C4-2B (cell line): ENCODE results near the gene GADD45B.
"Not testable (repeated sequence)": the region's sequence is repeated elsewhere in the genome, so short reads cannot be mapped to it uniquely, and the experiment has no call there.

Experiments
- H3K27ac ChIP-seq: fragments of 450-650 bp; 2 replicates; pipeline ENCODE4 v1.5.1; 2017
- ZFX ChIP-seq: fragments of 450-650 bp; IDR thresholded peaks from 2 replicates; pipeline ENCODE4 v1.6.1; 2017
- TF ChIP-seq, protein P1 (sequence below): fragments of 450-650 bp; conservative IDR thresholded peaks from 2 replicates; pipeline ENCODE4 v1.5.1; 2017; ENCODE audit warnings: mild to moderate bottlenecking

The GADD45B gene

DNA sequence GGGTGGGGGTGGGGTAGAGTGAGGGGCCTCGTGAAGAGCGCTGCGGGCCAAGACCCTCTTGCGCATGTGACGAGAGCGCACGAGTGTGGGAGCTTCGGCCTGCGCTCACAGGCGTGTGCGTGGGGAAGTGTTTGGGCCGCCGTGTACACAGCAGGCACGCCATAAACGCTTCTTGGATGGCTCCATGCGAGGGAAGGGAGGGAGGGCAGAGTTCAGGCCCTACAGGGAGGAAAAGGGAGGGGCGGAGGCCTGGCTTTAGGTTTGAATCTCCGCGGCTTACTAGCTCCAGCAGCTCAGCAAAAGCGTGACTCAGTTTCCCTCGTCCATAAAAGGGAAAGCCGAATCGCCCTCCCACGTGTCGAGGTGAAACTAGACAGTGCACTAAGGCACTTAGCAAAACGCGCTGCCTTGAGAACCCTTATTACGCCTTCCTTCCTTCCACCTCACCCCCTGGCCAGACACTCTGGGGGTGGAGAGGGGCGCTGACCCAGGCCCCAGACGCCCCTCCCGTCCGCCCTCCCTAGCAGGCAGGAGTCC lies 12.5 kb downstream of the GADD45B start:
- H3K27ac ChIP-seq = peak overlapping the region; percentile 17
- TF ChIP-seq, protein P1, sequence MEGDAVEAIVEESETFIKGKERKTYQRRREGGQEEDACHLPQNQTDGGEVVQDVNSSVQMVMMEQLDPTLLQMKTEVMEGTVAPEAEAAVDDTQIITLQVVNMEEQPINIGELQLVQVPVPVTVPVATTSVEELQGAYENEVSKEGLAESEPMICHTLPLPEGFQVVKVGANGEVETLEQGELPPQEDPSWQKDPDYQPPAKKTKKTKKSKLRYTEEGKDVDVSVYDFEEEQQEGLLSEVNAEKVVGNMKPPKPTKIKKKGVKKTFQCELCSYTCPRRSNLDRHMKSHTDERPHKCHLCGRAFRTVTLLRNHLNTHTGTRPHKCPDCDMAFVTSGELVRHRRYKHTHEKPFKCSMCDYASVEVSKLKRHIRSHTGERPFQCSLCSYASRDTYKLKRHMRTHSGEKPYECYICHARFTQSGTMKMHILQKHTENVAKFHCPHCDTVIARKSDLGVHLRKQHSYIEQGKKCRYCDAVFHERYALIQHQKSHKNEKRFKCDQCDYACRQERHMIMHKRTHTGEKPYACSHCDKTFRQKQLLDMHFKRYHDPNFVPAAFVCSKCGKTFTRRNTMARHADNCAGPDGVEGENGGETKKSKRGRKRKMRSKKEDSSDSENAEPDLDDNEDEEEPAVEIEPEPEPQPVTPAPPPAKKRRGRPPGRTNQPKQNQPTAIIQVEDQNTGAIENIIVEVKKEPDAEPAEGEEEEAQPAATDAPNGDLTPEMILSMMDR = no peak

DNA sequence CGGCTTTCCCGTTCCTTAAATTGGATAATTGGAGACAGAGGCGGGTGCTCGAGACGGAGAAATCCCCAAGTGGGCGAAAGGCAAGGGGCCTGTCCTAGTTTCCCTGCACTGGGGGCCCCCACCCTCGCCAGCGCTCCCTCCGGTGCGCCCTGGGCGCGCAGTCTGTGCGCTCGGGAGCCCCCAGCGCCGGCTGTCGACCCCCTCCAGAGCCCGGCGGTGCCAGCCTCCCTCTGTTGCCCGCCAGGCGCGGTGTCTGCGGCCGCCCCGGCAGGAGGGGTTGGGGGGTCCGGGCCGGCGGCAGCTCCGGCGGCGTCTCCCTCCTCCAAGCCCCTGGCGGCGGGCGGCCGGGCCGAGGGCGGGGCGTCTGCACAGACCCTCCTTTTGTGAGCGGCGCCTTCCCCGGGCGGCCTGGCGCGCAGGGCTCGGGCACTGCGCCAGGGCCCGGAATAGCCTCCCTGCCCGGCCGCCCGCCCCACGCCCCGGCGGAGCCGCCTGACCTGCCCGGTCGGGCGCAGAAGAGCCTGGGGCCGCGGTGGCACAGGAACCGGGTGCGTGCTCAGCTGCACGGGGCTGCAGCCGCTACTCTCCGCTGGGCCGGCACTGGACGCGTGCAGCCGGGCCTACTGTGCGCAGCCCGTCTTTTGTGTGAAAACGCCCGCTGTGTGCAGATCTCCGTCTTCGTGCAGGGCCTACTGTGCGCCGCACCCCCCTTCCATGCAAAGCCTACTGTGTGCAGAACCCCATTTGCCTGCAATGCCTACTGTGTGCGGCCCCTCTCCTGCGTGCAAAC lies 13.2 kb downstream of the GADD45B start:
- peak overlapping the region; percentile 17 for H3K27ac ChIP-seq
- peak; percentile 17; the same call in 1 of the 2 replicates for TF ChIP-seq ZFX
- TF ChIP-seq, protein P1 = no peak

DNA sequence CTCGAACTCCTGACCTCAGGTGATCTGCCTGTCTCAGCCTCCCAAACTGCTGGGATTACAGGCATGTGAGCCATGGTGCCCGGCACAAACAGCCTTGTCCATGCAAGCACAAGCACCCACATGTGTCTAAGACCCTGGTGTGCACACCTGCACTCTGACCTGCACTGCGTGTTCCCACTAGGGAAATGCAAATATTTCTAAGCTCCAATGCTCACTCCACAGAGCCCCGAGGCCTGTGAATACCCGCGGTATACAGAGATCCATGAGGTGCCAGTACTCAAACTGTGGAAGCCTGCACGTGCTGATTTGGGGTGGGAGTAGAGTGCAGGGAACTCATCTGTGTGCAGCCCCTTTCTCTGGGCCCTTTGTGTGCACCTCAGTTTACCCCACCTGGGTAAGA lies 14.7 kb downstream of the GADD45B start:
- peak overlapping the region; percentile 70 for H3K27ac ChIP-seq
- TF ChIP-seq, protein P1 = no peak
- no peak for TF ChIP-seq ZFX

DNA sequence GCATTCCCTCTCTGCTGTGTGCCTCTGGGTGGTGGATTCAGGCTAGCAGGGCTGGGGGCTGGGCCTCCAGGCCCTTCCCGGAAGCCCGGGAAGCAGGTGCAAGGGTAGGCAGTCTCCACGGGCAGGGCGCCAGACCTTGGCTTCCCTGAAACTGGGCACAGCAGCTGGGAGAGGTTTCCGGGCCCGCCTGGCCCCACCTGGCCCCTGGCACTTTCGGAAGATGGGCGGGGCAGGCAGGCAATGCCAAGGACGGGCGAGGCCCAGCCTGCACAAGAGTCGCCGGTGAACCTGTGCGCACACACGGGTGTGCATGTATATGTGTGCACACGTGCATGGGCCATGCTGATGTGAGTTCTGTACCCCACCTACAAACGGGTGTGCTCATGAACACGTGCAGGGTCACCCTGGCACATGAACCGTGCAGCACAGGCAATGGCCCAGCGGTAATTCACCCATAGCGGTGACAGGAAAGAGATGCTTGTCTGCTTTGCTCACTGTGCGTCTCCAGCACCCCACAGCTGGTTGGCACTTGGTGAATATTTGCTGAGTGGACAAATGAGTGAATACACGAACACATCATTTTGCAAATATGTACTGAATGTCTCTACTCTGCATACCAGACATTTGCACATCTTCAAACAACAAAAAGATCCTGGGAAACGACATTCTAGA lies 15.3 kb downstream of the GADD45B start:
- TF ChIP-seq, protein P1 = no peak
- no peak for TF ChIP-seq ZFX
- H3K27ac ChIP-seq = peak overlapping the region; percentile 70

DNA sequence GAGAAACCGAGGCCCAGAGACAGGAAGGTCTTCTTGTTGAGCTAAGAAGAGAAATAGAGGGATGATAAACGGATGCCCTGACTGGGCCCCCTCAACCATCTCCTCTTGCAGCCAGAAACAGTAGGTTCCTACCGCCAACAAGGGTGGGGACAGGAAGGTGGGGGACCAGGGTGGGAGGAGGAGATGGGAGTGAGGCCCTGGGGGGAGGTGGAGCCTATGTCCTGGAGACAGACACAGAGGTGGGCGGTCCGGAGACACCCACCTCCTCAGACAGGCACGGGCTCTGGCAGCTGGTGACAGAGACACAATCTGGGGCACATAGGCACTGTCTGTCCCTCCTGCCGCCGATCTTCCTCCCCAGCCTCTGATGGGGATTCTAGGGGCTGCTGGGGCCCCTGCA lies 16.9 kb downstream of the GADD45B start:
- H3K27ac ChIP-seq = no peak overlapping the region
- TF ChIP-seq, protein P1 = no peak

DNA sequence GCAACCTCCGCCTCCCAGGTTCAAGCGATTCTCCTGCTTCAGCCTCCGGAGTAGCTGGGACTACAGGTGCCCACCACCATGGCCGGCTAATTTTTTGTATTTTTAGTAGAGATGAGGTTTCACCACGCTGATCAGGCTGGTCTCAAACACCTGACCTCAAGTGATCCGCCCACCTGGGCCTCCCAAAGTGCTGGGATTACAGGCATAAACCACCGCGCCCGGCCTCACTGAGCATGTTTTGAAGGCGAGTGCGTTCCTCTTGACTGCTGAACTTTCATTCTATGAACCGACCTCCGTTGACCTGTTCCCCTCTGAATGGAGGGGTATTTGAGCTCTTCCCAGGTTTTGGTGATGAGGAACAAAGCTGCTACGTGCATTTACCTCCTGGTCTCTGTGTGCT lies 17.5 kb downstream of the GADD45B start:
- H3K27ac ChIP-seq = not testable (repeated sequence)

DNA sequence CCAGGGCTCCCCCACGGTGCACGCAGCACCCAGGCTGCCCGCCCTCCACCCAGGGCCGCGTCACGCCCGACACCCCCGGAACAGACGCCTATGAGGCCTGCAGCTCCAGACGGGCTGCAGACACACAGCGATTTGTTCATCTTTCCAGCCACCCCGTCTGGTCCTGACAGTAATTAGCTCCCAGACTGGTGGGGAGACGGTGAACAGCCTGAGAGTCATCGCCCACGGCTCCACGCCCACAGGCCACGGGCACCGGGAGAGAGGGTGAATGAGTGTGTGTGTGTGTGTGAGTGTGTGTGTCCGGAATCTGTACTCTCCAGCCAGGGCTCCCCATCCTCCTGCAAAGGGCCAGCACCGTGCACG lies 18.1 kb downstream of the GADD45B start:
- TF ChIP-seq, protein P1 = no peak
- no peak for TF ChIP-seq ZFX
- peak overlapping the region; percentile 84; the same call in 1 of the 2 replicates for H3K27ac ChIP-seq
